GM21576 (cell line): ENCODE measurements around the gene SLC9A9.

Source experiments
- ATAC-seq: cut with Tn5 transposase; IDR thresholded peaks from one replicate; pipeline ENCODE4 v1.9.1; 2021; ENCODE audit warnings: mild to moderate bottlenecking, moderate library complexity; ENCODE audit not compliant: unreplicated experiment

Gene SLC9A9

GRCh38 chr3:143429628-143430514 is 418.4 kb downstream of the SLC9A9 start:
- ATAC-seq = no peak

GRCh38 chr3:143428294-143428693 is 420.0 kb downstream of the SLC9A9 start:
- no peak for ATAC-seq

- ATAC-seq = no peak
Observed at GRCh38 chr3:143427631-143428030, 420.6 kb downstream of the SLC9A9 start.

GRCh38 chr3:143424874-143425273 is 423.4 kb downstream of the SLC9A9 start:
- ATAC-seq = no peak

GRCh38 chr3:143421556-143421955 is 426.7 kb downstream of the SLC9A9 start:
- ATAC-seq = no peak

- no peak for ATAC-seq
Observed at GRCh38 chr3:143419611-143420010, 428.7 kb downstream of the SLC9A9 start.

- no peak for ATAC-seq
Observed at GRCh38 chr3:143418391-143418790, 429.9 kb downstream of the SLC9A9 start.

- no peak for ATAC-seq
Observed at GRCh38 chr3:143416229-143416628, 432.0 kb downstream of the SLC9A9 start.

- ATAC-seq = no peak
Observed at GRCh38 chr3:143414571-143415253, 433.6 kb downstream of the SLC9A9 start.

- ATAC-seq = no peak
Observed at GRCh38 chr3:143413372-143413771, 434.9 kb downstream of the SLC9A9 start.

GRCh38 chr3:143412084-143412483 is 436.2 kb downstream of the SLC9A9 start:
- ATAC-seq = no peak

- no peak for ATAC-seq
Observed at GRCh38 chr3:143410259-143410658, 438.0 kb downstream of the SLC9A9 start.

GRCh38 chr3:143408771-143409170 is 439.5 kb downstream of the SLC9A9 start:
- no peak for ATAC-seq

- ATAC-seq = no peak
Observed at GRCh38 chr3:143402602-143403001, 445.7 kb downstream of the SLC9A9 start.

GRCh38 chr3:143396790-143397189 is 451.5 kb downstream of the SLC9A9 start:
- no peak for ATAC-seq

- ATAC-seq = no peak
Observed at GRCh38 chr3:143389388-143389787, 458.9 kb downstream of the SLC9A9 start.

- no peak for ATAC-seq
Observed at GRCh38 chr3:143387425-143387824, 460.8 kb downstream of the SLC9A9 start.

GRCh38 chr3:143384076-143384475 is 464.2 kb downstream of the SLC9A9 start:
- ATAC-seq = no peak

GRCh38 chr3:143383421-143383820 is 464.8 kb downstream of the SLC9A9 start:
- ATAC-seq = no peak

GRCh38 chr3:143382816-143383215 is 465.5 kb downstream of the SLC9A9 start:
- ATAC-seq = no peak

GRCh38 chr3:143380449-143380848 is 467.8 kb downstream of the SLC9A9 start:
- ATAC-seq = no peak

- no peak for ATAC-seq
Observed at GRCh38 chr3:143375698-143376097, 472.6 kb downstream of the SLC9A9 start.
